Activated T-helper 1 cell treated with anti-CD3 and anti-CD28 coated beads, Interleukin-12 subunit alpha, Interleukin-12 subunit beta, Interleukin-2, Interleukin-4 antibody, amounts not matched to agents 30 ng/mL and 10 ng/mL and 1 ng/mL, durations not matched to agents 14 hours and 24 hours and 36 hours (primary cell): ENCODE data around the gene NIP7. TPM values are rescaled to one million over a fixed set of nuclear protein-coding genes. Genes with fewer than 3 reads are reported as not detected.
A peak's percentile ranks its signal among the peaks of the same experiment; 100 is the strongest.
"Not testable (repeated sequence)": the region's sequence is repeated elsewhere in the genome, so short reads cannot be mapped to it uniquely, and the experiment has no call there.

Experiments
- DNase-seq: peaks from one replicate; pipeline ENCODE4 v3.0.0; 2021; ENCODE audit warnings: low spot score
- H3K27ac Mint-ChIP-seq: one replicate; pipeline ENCODE4 v1.8.0; 2021; ENCODE audit warnings: mild to moderate bottlenecking, mixed read lengths
- H3K27me3 Mint-ChIP-seq: one replicate; pipeline ENCODE4 v1.8.0; 2022; ENCODE audit warnings: mild to moderate bottlenecking, moderate library complexity, mixed read lengths; ENCODE audit not compliant: insufficient read depth
- H3K36me3 Mint-ChIP-seq: one replicate; pipeline ENCODE4 v1.8.0; 2021; ENCODE audit warnings: low read depth, mixed read lengths
- H3K4me1 Mint-ChIP-seq: one replicate; pipeline ENCODE4 v1.8.0; 2021; ENCODE audit warnings: low read depth, mixed read lengths
- H3K4me3 Mint-ChIP-seq: one replicate; pipeline ENCODE4 v1.8.0; 2021; ENCODE audit warnings: mild to moderate bottlenecking, moderate library complexity, mixed read lengths
- H3K9me3 Mint-ChIP-seq: one replicate; pipeline ENCODE4 v1.8.0; 2021; ENCODE audit warnings: mixed read lengths
- intact Hi-C: fragments of 100-400 bp; cut with micrococcal nuclease; formaldehyde crosslinking; loops from one replicate; pipeline ENCODE4 v1.15.1; 2024
- total RNA-seq: library from RNA; stranded (reverse); gene quantifications from 2 replicates; pipeline ENCODE4 v1.2.3, GENCODE V29; 2022

The NIP7 gene
- total RNA-seq, 1 donor from 2014 or later: 80.7 TPM

DNA sequence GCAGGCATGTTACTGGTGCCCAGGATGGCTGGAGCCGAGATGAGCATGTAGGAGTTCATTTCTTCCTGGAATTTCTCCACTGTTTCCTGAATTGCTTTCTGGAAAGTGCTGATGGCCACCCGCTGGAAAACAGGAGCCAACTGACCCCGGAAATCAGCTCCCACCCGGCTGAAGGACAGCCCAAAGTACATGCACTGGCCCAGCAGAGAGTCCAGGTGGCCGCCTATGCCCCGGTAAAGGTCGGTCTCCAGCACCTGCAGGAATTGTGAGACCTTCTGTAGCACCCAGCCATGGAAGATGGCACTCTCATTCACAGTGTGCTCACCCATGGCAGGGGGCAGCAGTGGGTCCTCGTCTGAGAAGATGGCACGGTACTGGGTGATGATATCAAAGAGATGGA lies 4.9 kb upstream of the NIP7 start:
- Mint-ChIP-seq H3K9me3 (no peaks in the 10 kb centered on the region), H3K36me3 (peaks cover 40% of the 10 kb centered on the region), H3K27ac (no peak overlapping the region)

DNA sequence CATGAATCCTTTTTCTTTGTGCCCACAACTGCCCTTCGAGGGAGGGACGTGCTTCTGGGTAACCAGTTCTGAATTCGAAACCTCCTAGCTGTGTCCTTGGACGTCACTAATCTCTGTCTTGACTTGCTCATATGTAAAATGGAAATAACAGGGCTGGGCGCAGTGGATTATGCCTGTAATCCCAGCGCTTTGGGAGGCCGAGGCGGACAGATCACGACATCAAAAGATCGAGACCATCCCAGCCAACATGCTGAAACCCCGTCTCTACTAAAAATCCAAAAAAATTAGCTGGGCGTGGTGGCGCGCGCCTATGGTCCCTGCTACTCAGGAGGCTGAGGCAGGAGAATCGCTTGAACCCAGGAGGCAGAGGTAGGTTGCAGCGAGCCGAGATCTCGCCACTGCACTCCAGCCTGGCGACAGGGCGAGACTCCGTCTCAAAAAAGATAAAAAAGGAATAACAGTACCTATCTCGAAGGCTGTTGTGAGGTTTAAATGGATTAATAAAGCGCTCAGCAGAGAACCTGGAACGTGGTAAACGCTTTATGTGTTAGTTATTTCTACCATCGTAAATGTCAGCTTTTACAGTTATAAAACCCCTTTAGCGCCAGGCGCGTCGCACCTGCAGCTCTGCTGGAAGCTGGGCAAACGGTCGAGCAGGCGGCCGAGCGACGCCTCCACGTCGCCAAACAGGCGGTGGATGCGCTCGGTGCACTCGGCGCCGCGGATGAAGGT lies 849 bp upstream of the NIP7 start:
- intact Hi-C loops: loop anchor here (1.0 to 10.0 kb wide), 10 partner anchors 8 to 1620 kb away; partner anchors contain the start of genes CHTF8, COG4, GFOD2 and NFAT5
- Mint-ChIP-seq H3K27ac (peak overlapping the region; percentile 86), H3K4me3 (peak overlapping the region; percentile 99), H3K4me1 (peaks cover 43% of the 10 kb centered on the region), H3K27me3 (no peaks in the 10 kb centered on the region), H3K9me3 (no peaks in the 10 kb centered on the region), H3K36me3 (peaks cover 58% of the 10 kb centered on the region)
- no peak for DNase-seq

More for the DNA sequence above, 4.9 kb upstream of the NIP7 start:
- Mint-ChIP-seq H3K4me1 (peaks cover 22% of the 10 kb centered on the region), H3K27me3 (no peaks in the 10 kb centered on the region), H3K4me3 (no peak overlapping the region)
- intact Hi-C loops: loop anchor here (5.0 to 10.0 kb wide), 2 partner anchors 233 to 1190 kb away; partner anchors contain the start of genes COG4, NFAT5 and SF3B3
- DNase-seq: no peak

DNA sequence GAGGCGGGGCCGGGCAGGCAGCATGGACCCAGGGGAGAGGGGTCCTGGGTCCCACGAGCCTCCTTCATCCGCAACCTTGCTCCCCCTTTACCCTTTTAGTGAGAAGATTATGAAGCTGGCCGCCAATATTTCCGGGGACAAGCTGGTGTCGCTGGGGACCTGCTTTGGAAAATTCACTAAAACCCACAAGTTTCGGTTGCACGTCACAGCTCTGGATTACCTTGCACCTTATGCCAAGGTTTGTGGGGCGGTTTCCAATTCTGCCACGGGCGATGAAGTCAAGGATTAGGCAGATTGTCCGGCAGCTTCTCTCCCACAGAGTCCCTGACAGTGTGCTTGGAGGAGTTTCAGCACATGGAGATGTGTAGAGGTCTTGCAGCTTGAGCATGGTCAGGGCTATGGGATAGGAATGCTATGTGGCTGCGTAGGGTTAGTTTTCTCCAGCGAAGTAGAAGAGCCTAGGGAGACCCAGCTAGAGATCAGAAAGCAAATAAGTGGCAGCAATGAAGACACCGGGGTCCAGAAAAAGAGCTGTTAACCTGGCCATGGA lies 598 bp downstream of the NIP7 start:
- intact Hi-C loops: no loop called here
- peak; percentile 12 for DNase-seq
- peaks cover 43% of the 10 kb centered on the region for H3K4me1 Mint-ChIP-seq
- H3K9me3 Mint-ChIP-seq: no peaks in the 10 kb centered on the region
- H3K27me3 Mint-ChIP-seq: no peaks in the 10 kb centered on the region
- peak overlapping the region; percentile 99 for H3K4me3 Mint-ChIP-seq
- peak overlapping the region; percentile 99 for H3K27ac Mint-ChIP-seq
- peaks cover 48% of the 10 kb centered on the region for H3K36me3 Mint-ChIP-seq

DNA sequence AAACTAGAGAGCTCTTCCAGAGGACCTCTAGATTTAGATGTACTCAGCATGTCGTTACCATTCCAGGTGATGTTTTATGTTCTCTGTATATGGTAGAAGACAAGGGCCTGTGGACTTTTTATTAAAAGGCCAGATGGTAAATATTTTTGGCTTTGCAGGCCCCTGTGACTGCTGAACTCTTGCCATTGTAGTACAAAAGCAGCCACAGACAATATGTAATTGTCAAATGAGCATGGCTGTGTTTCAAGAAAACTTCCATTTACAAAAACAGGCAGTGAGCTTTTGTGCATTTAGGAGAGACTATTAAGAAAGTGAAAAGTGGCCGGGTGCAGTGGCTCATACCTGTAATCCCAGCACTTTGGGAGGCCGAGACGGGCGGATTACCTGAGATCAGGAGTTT lies 4.6 kb downstream of the NIP7 start:
- H3K27me3 Mint-ChIP-seq: no peaks in the 10 kb centered on the region
- no peak overlapping the region for H3K4me3 Mint-ChIP-seq
- peaks cover 46% of the 10 kb centered on the region for H3K36me3 Mint-ChIP-seq
- intact Hi-C loops: no loop called here
- DNase-seq: no peak
- H3K9me3 Mint-ChIP-seq: no peaks in the 10 kb centered on the region
- peaks cover 21% of the 10 kb centered on the region for H3K4me1 Mint-ChIP-seq
- H3K27ac Mint-ChIP-seq: no peak overlapping the region

DNA sequence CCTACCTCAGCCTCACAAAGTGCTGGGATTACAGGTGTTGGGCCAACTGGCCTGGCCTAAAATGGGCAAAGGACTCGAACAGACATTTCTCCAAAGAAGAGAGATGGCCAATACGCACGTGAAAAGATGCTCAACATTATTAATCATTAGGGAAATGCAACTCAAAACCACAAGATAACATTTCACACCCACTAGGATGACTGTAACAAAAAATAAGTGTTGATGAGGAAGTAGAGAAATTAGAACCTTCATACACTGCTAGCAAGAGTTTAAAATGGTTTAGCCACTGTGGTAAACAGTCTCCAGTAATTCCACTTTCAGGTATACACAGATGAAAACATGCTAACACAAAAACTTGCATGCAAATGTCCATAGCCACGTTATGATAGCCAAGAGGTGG lies 6.4 kb downstream of the NIP7 start:
- peaks cover 38% of the 10 kb centered on the region for H3K36me3 Mint-ChIP-seq
- H3K4me1 Mint-ChIP-seq: peaks cover 15% of the 10 kb centered on the region
- no peak overlapping the region for H3K27ac Mint-ChIP-seq
- H3K27me3 Mint-ChIP-seq: no peaks in the 10 kb centered on the region
- no peaks in the 10 kb centered on the region for H3K9me3 Mint-ChIP-seq
- intact Hi-C loops: no loop called here
- no peak overlapping the region for H3K4me3 Mint-ChIP-seq
- no peak for DNase-seq

DNA sequence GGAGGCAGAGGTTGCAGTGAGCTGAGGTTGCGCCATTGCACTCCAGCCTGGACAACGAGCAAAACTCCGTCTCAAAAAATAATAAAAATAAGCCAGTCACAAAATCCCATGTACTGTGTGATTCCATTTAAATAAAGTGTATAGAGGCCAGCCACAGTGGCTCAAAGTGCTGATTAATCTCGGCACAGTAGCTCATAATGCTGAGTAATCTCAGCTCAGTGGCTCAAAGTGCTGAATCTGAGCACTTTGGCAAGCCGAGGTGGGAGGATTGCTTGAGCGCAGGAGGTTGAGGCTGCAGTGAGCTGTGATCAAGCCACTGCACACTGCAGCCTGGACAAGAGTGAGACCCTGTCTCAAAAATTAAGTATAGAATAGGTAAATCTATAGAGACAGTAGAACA lies 7.1 kb downstream of the NIP7 start:
- intact Hi-C loops: no loop called here
- peaks cover 7% of the 10 kb centered on the region for H3K4me1 Mint-ChIP-seq
- H3K36me3 Mint-ChIP-seq: peaks cover 33% of the 10 kb centered on the region
- H3K27me3 Mint-ChIP-seq: no peaks in the 10 kb centered on the region
- no peak for DNase-seq
- peak overlapping the region; percentile 40 for H3K27ac Mint-ChIP-seq
- no peak overlapping the region for H3K4me3 Mint-ChIP-seq
- no peaks in the 10 kb centered on the region for H3K9me3 Mint-ChIP-seq

DNA sequence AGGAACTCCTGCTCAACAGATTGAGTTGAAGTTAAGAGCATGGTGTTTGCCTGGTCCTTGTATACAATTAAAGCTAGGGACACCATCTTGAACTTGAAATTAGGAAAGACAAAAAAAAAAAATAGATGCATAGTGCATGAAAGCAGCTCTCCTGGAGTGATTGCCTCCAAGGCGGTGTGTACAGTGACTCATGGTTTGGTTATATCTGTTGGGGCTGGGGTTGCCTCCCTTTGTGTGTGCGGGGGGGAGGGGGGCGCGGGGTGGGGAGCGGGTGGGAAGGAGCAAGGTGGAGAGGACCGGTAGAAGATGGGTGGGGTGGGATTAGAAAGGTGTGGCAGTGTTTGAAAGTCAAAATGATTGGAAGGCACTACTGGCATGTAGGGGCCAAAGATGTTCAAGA lies 8.7 kb downstream of the NIP7 start:
- Mint-ChIP-seq H3K27me3 (no peaks in the 10 kb centered on the region), H3K36me3 (peaks cover 26% of the 10 kb centered on the region), H3K9me3 (no peaks in the 10 kb centered on the region), H3K27ac (no peak overlapping the region), H3K4me1 (peaks cover 2% of the 10 kb centered on the region), H3K4me3 (no peak overlapping the region)
- intact Hi-C loops: no loop called here
- DNase-seq: no peak

DNA sequence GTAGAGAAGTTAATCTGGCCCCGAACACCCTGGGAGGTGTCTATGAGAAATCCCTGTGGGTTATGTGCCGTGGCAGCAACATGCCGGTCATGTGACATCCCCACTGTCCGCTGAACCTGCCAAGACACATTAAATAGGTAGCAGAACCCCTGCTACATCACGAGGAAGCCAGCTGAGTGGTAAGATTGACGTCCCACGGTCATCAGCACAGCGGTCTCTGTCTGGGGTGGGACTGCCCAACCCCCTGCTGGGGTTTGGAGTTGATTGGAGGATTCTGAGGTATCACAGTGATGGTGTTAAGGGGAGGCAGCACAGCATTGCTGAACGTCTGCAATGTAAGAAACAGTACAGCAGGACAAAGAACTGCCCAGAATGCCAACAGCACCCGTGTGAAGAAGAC lies 10.0 kb downstream of the NIP7 start:
- DNase-seq: no peak
- peaks cover 23% of the 10 kb centered on the region for H3K36me3 Mint-ChIP-seq
- no peaks in the 10 kb centered on the region for H3K27me3 Mint-ChIP-seq
- no peaks in the 10 kb centered on the region for H3K4me1 Mint-ChIP-seq
- intact Hi-C loops: no loop called here
- H3K9me3 Mint-ChIP-seq: no peaks in the 10 kb centered on the region
- H3K4me3 Mint-ChIP-seq: no peak overlapping the region
- no peak overlapping the region for H3K27ac Mint-ChIP-seq

DNA sequence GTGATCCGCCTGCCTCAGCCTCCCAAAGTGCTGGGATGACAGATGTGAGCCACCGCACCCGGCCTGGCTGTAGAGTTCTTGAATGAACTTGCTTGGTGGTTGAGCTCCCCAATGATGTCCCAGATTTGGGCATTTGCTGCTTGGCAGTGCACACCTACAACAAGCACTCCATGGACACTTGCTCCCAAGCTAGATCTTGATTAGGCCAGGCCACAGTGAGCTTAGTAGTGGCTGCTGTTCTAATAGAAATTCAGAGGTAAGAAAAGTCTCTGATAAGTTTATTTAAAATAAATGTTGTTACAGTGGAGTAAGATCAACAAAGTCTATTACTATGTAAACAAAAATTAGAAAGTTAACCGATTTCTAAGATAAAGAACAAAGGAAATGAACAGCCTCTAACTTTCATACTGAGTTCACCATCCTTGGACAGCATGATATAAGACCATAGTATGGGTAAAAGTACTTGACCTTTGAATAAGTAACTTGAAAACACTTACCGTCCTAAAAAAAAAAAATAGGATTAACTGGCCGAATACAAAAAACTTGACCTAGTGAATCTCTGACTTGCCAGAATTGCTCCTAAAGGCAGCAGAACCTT lies 11.1 kb downstream of the NIP7 start:
- Mint-ChIP-seq H3K9me3 (no peaks in the 10 kb centered on the region), H3K36me3 (peaks cover 24% of the 10 kb centered on the region), H3K27me3 (no peaks in the 10 kb centered on the region), H3K27ac (no peak overlapping the region), H3K4me3 (no peak overlapping the region), H3K4me1 (no peaks in the 10 kb centered on the region)
- intact Hi-C loops: no loop called here
- DNase-seq: no peak

DNA sequence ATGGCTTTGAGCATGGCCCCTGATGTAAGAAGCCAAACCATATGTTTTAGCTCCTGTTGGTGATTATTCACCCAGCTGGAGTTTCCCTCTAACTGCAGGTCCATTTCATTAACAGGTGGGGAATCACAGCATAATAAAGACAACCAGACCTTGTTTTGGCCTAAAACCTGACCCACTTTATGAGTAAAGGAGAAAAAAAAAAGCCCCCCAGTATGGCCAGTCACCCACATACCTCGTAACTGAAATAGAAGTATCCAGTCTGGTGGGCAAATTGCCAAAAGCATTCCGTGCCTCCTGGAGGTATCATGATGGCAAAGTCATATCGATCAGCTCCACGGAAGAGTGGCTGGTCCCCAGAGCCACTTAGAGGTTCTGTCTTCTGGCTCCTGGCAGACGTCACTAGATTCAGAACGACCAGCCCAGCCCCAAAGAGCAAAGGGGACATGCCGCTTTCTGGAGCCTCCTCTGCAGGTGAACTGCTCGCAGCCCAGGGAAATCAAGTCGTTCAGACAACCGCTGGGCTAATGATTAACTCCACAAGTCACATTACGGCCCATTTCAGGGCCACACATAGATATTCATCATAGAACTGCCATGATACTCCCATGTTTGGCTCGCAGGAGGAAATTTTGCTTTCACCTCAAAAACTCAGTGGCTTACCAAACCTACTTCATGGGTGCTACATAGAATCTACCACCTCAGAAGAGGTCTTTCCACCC lies 11.9 kb downstream of the NIP7 start, which contains the start of gene TMED6:
Gene TMED6, minus strand, starts transcription at position 478 of the 719 bp plus-strand sequence. Its CDS starts 33 bp downstream, at position 445.
- Mint-ChIP-seq H3K4me3 (no peak within 1 kb of the TSS), H3K36me3 (peaks cover 25% of the 10 kb centered on the region), H3K9me3 (no peaks in the 10 kb centered on the region), H3K4me1 (no peaks in the 10 kb centered on the region), H3K27me3 (no peaks in the 10 kb centered on the region), H3K27ac (no peak within 1 kb of the TSS)
- intact Hi-C loops: no loop called here
- no peak for DNase-seq

DNA sequence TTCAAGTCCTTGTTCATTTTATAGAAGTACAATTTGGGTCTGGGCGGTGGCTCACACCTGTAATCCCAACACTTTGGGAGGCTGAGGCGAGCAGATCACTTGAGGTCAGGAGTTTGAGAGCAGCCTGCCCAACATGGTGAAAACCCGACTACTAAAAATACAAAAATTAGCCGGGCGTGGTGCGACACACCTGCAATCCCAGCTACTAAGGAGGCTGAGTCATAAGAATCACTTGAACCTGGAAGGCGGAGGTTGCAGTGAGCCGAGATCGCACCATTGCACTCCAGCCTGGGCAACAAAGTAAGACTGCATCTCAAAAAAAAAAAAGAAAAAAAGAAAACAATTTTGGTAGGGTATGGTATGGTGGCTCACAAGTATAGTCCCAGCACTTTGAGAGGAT lies 20.5 kb downstream of the NIP7 start:
- H3K4me1 Mint-ChIP-seq, intact Hi-C loops, DNase-seq: not testable (repeated sequence)

DNA sequence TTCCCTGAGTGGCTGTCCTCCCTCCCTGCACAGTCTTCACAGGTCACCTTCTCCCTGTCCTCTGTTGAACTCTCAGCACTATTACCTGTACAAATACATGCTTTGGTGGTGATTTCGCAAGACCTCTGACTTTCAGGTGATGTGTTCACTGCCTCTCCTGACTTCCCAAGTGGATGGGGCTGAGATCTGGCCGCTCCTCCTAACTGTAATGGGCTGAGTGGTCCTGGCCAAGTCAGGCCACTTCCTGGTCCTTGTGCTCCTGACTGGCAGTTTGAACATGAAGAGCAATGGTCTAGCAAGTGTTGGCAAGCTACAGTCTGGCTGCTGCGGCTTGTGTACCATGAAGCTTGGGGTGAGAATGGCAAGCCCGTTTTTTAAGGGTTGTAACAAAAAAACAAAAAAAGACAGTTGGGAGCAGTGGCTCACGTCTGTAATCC lies 23.7 kb downstream of the NIP7 start:
- no peak overlapping the region for H3K27ac Mint-ChIP-seq
- DNase-seq: no peak
- peaks cover 42% of the 10 kb centered on the region for H3K36me3 Mint-ChIP-seq
- peaks cover 16% of the 10 kb centered on the region for H3K4me1 Mint-ChIP-seq
- intact Hi-C loops: no loop called here
- H3K27me3 Mint-ChIP-seq: no peaks in the 10 kb centered on the region
- H3K9me3 Mint-ChIP-seq: no peaks in the 10 kb centered on the region
- no peak overlapping the region for H3K4me3 Mint-ChIP-seq

More for the DNA sequence above, 20.5 kb downstream of the NIP7 start:
- not testable (repeated sequence) for H3K27ac Mint-ChIP-seq, H3K4me3 Mint-ChIP-seq, H3K27me3 Mint-ChIP-seq, H3K9me3 Mint-ChIP-seq
- peaks cover 31% of the 10 kb centered on the region for H3K36me3 Mint-ChIP-seq

DNA sequence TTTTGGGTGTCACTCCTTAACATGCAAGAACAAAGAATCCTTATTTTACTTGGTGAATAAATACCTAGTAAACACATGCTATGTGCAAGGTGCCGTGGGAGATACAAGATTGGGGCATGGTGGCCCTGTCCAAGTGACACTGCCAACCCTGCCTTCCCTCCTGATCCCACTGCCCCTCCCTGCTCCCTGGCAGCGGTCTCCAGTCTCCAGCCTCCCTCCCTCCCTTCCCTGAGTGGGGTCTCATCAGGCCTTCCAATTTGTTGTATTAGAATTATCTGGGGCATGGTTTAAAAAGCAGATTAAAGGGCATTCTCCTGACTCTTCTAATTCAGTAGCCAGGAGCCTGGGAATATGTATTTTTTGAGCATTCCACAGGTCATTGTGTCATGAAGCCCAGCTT lies 24.5 kb downstream of the NIP7 start:
- intact Hi-C loops: no loop called here
- DNase-seq: no peak
- Mint-ChIP-seq H3K27me3 (no peaks in the 10 kb centered on the region), H3K9me3 (no peaks in the 10 kb centered on the region), H3K4me1 (peaks cover 16% of the 10 kb centered on the region), H3K36me3 (peaks cover 47% of the 10 kb centered on the region), H3K4me3 (no peak overlapping the region), H3K27ac (no peak overlapping the region)
